ENCODE results near the gene NDUFC2. TPM values are rescaled to one million over a fixed set of nuclear protein-coding genes. Genes with fewer than 3 reads are reported as not detected.
"Not testable (repeated sequence)": the region's sequence is repeated elsewhere in the genome, so short reads cannot be mapped to it uniquely, and the experiment has no call there.

Gene NDUFC2
- total RNA-seq, 3 donors from 2014 or later = 168 to 208 (median 183) TPM

DNA sequence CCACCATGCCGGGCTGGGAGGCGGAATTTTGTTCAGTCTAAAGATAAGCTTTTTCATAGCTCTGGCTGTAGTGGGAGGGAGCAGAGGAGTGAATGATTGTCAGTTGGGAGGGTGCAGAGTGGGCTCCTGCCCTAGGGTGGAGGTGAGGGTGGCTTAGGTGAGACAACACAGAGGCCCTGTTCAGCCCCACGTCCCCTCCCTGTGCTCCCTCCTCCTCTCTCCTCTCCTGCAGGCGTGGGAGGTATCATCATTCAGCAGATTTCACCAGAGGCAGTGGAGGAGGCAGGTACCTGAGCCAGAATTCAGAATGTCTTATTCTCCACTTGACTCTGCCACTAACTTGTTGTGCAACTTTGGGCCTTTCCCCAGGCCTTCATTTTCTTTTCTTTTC, 17.7 kb downstream of the NDUFC2 start:
- intact Hi-C loops (cut with DNase I, micrococcal nuclease) = no loop called here
- TF ChIP-seq, protein P1, sequence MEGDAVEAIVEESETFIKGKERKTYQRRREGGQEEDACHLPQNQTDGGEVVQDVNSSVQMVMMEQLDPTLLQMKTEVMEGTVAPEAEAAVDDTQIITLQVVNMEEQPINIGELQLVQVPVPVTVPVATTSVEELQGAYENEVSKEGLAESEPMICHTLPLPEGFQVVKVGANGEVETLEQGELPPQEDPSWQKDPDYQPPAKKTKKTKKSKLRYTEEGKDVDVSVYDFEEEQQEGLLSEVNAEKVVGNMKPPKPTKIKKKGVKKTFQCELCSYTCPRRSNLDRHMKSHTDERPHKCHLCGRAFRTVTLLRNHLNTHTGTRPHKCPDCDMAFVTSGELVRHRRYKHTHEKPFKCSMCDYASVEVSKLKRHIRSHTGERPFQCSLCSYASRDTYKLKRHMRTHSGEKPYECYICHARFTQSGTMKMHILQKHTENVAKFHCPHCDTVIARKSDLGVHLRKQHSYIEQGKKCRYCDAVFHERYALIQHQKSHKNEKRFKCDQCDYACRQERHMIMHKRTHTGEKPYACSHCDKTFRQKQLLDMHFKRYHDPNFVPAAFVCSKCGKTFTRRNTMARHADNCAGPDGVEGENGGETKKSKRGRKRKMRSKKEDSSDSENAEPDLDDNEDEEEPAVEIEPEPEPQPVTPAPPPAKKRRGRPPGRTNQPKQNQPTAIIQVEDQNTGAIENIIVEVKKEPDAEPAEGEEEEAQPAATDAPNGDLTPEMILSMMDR (IDR thresholded peaks at IDR 0.05) = no peak
- no peaks in the 10 kb centered on the region for H3K36me3 ChIP-seq (ENCODE audit: low read depth)
- H3K4me1 ChIP-seq (ENCODE audit: low read depth) = no peaks in the 10 kb centered on the region
- no peaks in the 10 kb centered on the region for H3K9me3 ChIP-seq
- ATAC-seq (no peak), DNase-seq (no peak)
- H3K4me3 ChIP-seq = no peak overlapping the region

DNA sequence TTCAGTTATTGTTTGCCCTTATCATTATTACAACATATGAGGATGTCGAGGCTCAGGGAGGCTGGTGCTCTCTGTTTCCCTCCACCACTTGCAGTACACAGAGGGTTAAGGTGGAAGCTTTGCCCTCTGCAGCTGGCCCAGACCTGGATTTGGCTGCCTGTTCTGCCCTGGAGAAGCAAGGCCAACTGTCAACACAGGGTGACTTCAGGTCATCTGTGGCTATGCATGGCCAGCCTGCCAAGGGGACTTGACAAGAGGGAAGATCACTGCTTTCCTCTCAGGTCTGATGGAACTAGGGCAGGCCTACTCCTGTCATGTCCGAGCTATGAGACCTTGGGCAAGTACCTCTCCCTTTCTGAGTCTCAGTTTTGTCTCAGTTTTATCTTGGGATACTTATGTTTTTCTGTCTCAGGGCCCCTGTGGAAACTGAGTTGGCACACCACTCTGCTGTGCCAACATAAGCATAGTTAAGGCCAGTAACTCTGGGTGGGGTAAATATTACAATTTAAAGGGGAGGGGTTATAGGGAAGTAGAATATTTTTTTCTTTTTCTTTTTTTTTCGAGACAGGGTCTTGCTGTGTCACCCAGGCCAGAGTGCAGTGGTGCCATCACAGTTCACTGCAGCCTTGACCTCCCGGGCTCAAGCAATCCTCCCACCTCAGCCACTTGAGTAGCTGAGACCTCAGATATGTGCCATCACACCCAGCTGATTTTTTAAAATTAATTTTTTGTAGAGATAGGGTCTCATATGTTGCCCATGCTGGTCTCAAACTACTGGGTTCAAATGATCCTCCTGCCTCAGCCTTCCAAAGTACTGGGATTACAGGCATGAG, 18.4 kb downstream of the NDUFC2 start:
- H3K36me3 ChIP-seq (ENCODE audit: low read depth) = no peaks in the 10 kb centered on the region
- TF ChIP-seq, protein P1 (IDR thresholded peaks at IDR 0.05) = no peak
- no peak for ATAC-seq
- no peaks in the 10 kb centered on the region for H3K4me1 ChIP-seq (ENCODE audit: low read depth)
- no peak for DNase-seq
- H3K4me3 ChIP-seq = no peak overlapping the region
- H3K9me3 ChIP-seq = no peaks in the 10 kb centered on the region
- intact Hi-C loops (cut with DNase I, micrococcal nuclease) = no loop called here

DNA sequence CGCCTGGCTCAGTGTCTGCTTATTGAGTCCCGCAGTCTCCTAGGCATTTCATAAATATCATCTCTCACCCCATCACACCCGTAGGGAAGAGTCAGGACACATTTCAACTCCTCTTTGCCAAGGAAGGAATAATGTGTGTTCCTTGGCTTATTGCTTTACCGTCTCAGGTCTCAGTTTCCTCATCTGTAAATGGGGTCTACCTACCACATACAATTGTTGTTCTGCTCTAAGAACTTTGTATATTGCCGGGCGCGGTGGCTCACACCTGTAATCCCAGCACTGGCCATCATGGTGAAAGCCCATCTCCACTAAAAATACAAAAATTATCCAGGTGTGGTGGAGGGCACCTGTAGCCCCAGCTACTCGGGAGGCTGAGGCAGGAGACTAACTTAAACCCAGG, 19.1 kb downstream of the NDUFC2 start:
- DNase-seq (no peak), ATAC-seq (no peak)
- intact Hi-C loops (cut with DNase I, micrococcal nuclease) = no loop called here
- TF ChIP-seq, protein P1 (IDR thresholded peaks at IDR 0.05) = no peak
- Histone ChIP-seq H3K4me1 (ENCODE audit: low read depth) (no peaks in the 10 kb centered on the region), H3K9me3 (no peaks in the 10 kb centered on the region), H3K4me3 (no peak overlapping the region), H3K36me3 (ENCODE audit: low read depth) (no peaks in the 10 kb centered on the region)

DNA sequence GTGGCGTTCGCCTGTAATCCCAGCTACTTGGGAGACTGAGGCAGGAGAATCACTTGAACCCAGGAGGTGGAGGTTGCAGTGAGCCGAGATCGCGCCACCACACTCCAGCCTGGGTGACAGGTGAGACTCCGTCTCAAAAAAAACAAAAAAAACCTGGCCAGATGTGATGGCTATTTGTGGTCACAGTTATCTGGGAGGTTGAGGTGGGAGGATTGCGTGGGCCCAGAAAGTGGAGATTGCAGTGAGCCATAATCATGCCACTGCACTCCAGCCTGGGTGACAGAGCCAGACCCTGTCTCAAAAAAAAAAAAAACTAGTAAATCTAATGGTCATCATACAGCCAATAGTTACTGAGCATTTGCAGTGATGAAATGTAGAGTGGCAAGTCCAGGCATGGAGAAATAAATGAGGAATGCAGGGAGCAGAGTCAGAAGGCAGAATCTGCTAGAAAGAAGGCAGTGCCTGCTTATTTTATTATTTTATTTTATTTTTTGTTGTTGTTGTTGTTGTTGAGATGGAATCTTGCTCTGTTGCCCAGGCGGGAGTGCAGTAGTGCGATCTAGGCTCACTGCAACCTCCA, 19.8 kb downstream of the NDUFC2 start:
- DNase-seq; H3K36me3 ChIP-seq (ENCODE audit: low read depth); ATAC-seq; H3K4me1 ChIP-seq (ENCODE audit: low read depth); intact Hi-C loops (cut with DNase I, micrococcal nuclease); H3K4me3 ChIP-seq; H3K9me3 ChIP-seq: not testable (repeated sequence)

DNA sequence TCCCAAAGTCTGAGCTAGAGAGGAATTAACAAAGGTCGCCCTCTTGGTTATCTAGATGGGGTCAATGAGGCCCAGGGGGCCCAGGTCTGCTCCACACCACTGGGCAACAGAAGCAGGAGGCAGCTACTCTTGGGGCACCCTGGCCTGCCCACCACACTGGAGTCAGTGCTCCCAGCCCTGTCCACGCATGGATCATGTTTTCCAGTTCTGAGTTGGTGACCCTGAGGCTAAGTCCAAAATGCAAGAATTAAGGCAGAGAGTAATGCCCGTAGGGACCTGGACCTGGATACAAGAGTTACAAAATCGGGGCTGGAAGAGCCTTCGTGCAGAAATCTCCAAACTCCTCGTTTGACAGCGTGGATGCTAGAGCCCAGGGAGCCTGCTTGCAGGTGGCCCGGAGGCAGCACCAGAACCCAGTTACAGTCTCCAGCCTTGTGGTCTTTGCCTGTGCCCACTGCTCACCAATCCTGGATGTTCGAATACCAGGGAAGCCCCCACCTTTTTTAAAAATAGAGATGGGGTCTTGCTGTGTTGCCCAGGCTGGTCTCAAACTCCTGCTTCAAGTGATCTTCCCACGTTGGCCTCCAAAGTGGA, 22.1 kb downstream of the NDUFC2 start:
- no peaks in the 10 kb centered on the region for H3K36me3 ChIP-seq (ENCODE audit: low read depth)
- no peaks in the 10 kb centered on the region for H3K9me3 ChIP-seq
- no peak for DNase-seq
- no peak overlapping the region for H3K4me3 ChIP-seq
- no peak for ATAC-seq
- H3K4me1 ChIP-seq (ENCODE audit: low read depth) = no peaks in the 10 kb centered on the region
- intact Hi-C loops (cut with DNase I, micrococcal nuclease) = no loop called here
- TF ChIP-seq, protein P1 (IDR thresholded peaks at IDR 0.05) = no peak

DNA sequence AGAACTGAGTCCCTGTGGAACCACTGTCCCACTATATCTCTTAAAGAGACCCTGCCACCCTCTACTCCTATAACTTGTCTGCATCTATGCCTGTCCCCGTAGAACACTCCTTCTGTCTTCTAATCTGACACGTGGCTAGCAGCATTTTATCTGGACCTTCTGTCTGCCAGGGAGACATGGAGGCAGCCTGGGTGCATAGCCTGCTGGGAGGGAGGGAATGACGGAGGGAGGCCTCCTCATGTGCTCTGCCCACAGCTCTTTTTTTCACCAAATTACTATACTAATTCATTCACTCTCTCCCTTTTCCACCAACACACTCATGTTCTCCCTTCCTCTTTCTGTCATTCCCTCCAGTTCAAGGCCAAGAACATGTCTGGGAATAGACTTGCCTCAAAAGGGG, 23.6 kb downstream of the NDUFC2 start:
- ATAC-seq = no peak
- TF ChIP-seq, protein P1 (IDR thresholded peaks at IDR 0.05) = no peak
- H3K36me3 ChIP-seq (ENCODE audit: low read depth) = no peaks in the 10 kb centered on the region
- H3K9me3 ChIP-seq = no peaks in the 10 kb centered on the region
- DNase-seq = no peak
- intact Hi-C loops (cut with DNase I, micrococcal nuclease) = no loop called here
- H3K4me3 ChIP-seq = no peak overlapping the region
- no peaks in the 10 kb centered on the region for H3K4me1 ChIP-seq (ENCODE audit: low read depth)

All from mucosa of descending colon (tissue), 3 donors.